ENCODE results near the gene NALCN.

The NALCN gene

DNA sequence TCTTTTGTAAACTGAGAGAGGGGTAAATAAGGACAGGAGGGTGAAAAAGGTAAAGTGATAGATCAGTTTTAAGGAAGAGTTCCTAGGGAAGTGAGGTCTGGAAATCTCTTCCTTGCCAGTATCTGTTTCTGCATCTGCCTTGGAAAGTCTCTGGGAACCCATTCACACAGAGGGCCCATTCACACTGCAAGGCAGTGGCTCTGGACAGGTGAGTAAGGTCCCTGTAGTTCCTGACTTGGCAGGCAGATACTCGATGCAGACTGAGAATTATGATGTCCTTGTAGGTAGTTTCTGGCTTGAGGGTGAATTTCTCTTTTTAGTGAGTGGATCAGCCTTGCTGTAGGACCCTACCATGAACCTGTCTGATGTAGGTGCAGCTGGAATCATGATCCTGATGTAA is 293.3 kb downstream of the NALCN start:
- no peak for DNase-seq (ENCODE audit: low read depth)

DNA sequence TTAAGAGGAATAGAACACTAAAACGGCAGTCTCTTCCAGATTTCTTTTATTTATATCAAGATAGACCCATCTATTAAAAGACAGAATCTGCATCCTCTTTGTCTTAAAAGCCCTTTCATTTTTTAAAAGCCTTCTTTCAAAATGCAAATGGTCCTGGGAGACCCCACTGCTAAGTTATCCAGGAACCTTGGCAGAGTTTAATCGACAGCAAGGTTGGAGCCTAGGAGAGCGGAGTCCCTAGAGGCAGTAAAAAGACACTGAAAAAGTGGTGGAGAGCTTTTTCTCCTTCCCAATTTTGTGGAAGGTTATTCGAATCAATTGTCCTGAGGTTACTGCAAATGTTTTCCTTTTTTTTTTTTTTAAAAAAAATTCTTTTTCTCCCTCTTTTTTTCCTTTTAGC is 294.7 kb downstream of the NALCN start:
- no peak for DNase-seq (ENCODE audit: low read depth)

GRCh38 chr13:101120007-101120406 is 296.3 kb downstream of the NALCN start:
- no peak for DNase-seq (ENCODE audit: low read depth)

DNA sequence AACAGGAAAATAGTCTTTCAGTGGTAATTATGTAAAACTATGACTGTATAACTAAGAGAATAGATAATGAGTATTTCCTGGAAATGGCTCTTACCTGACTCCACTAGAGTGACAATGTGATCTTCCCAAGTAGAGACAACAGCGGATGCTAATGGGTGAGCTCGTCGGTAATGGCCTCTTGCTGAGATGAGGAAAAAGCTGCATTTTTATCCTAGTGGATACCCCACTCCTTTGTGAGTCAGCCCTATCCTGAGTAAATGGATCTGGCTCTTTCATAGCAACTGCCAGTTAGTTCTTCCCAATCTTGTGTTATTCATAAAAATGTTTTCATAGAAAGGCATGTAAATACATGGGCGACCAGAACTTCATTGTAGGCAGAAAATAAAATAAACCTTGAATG is 299.5 kb downstream of the NALCN start:
- DNase-seq (ENCODE audit: low read depth) = no peak

DNA sequence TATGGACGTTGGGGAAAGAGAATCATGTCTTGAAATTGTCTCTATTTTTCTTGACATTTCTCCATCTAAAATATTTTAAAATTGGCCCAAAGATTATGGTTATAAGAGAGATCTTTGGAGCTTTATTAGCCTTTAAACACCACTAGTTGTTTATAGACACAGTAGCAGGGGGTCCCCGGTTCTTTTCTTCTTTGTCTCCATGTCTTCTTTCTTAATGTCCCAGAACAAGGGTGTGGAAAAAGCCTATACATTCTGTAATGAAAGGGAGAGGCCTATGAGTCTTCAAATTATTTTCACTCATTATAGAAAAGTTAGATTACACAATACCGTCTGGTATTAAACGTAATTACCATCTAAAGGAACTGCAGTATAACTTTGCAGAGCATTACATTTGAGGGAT is 300.0 kb downstream of the NALCN start:
- DNase-seq (ENCODE audit: low read depth) = no peak

- DNase-seq (ENCODE audit: low read depth) = no peak
These were observed 300.5 kb downstream of the NALCN start for GRCh38 chr13:101115762-101116171.

- DNase-seq (ENCODE audit: low read depth) = no peak
These were observed 304.4 kb downstream of the NALCN start for GRCh38 chr13:101111894-101112293.

- no peak for DNase-seq (ENCODE audit: low read depth)
These were observed 307.3 kb downstream of the NALCN start for GRCh38 chr13:101109005-101109404.

GRCh38 chr13:101098873-101099272 is 317.4 kb downstream of the NALCN start:
- no peak for DNase-seq (ENCODE audit: low read depth)

DNA sequence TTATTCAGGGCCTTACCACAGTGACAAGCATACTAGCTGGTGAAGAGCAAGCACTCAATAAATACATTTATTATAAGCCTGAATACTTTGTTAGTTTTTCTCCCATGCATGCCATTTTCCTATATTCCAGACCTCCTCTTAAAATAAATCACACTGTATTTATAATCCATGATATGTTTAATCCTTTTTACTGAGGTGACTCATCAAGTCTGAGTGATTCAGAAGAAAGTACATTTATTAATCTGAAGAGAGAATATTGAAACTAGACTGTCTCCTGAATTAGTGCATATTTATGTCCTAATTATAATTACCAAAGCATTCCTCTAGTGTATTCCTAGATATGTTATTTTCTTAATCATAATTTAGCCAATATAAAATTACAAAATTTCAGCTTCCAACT is 323.3 kb downstream of the NALCN start:
- no peak for DNase-seq (ENCODE audit: low read depth)

- no peak for DNase-seq (ENCODE audit: low read depth)
These were observed 326.0 kb downstream of the NALCN start for GRCh38 chr13:101090287-101090686.

DNA sequence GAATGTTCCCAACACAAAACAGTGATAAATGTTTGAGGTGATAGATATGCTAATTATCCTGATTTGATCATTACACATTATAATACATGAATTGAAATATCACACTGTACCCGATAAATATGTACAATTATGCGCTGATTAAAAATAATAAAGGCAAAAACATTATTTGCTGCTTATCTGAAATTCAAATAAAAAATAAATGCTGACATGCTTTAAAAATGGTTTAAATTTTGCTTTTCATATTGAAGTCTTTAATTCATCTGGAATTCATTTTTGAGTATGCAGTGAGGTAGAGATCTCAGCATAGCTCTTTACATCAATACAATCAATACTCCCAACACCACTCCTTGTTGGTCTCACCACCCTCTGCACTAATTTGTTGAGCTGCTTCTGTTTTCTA is 330.8 kb downstream of the NALCN start:
- DNase-seq (ENCODE audit: low read depth) = no peak

DNA sequence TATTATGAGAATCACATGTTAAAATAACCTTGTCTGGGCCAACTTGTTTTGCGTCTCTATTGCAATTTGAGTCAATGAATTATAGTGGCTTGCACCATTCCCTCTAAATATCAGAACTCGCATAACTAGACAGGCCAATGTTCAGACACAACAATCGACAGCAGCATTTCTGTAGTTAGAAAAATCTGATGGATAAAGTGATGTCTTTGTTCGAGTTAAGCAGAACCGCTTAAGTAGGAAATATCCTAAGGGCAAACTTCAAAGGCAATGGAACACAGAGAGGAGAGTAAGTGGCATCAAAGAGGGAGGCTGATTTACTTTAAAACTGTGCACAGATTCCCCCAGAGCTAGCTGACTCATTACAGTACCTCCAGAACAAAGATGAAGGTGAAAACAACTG is 333.9 kb downstream of the NALCN start:
- no peak for DNase-seq (ENCODE audit: low read depth)

GRCh38 chr13:101080616-101081015 is 335.7 kb downstream of the NALCN start:
- no peak for DNase-seq (ENCODE audit: low read depth)

DNA sequence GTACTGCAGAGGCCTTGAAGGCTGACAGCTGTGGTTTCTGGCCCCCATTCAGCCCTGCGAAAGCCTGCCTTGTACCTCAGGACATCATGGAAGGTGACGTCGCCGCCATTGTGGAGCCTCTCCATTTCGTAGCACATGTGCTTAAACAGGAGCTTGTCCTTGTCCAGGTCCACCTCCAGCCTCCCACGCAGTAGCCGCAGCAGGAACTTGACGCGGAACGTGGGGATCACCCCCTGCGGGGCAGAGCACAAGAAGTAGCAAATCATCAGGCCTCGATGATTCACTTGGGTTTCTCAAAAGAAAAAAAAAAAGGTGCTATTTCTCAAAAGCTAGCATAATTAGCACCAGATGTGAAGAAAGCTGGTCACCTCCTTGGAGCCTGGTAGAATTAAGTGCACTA is 351.0 kb downstream of the NALCN start:
- no peak for DNase-seq (ENCODE audit: low read depth)

GRCh38 chr13:101059793-101060192 is 356.5 kb downstream of the NALCN start:
- DNase-seq (ENCODE audit: low read depth) = no peak

- DNase-seq (ENCODE audit: low read depth) = no peak
These were observed 357.5 kb downstream of the NALCN start for GRCh38 chr13:101058841-101059240.

- no peak for DNase-seq (ENCODE audit: low read depth)
These were observed 362.8 kb downstream of the NALCN start for GRCh38 chr13:101053301-101054093.

DNA sequence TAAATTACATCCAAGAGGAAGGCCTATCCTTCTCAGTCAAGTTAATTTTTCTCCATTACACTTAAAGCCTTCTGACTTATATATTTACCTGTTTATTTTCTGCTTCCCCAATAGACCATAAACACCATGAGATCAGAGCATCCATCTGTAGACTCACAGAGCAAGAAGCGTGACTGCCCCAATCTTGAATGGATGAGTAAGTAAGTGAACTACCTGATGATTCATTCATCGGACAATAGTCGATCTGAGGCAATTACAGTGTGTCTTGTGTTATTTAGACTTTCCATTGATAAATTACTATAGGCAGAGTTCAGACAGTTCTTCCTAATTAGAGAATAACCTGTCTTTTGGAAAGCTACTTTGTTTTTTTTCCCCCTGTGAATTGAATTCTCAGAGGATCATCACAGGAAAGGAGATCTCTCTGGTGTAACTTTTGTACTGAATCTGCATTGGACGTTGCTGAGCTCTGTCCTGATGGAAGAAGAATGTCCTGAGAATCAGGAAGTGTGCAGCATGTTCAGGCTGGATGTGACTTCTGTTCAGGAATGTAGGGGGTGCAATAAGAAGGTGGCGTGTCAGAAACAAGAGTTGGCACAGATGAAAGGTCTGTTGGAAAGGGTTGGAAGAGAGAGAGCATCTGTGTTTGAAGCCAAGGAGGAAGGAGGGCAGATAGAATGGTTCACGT is 367.0 kb downstream of the NALCN start:
- DNase-seq (ENCODE audit: low read depth) = no peak

DNA sequence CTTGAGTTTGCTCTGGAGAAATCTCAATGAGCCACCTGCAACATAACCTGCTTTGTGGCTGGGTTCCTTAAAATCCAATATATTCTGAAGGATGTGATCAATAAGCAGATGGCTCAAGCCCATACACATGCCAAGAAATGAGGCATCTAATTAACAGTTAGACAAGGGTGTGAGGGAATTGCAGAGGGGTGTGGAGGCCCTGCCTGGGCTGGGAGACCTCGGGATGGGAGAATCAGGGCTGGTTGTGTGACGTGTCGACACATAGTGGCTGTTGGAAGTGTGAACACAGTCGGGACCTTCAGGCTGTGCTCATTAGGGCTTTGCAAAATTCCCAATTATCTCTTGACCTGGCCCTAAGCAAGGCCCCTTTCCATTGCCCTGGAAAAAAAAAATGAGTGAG is 379.8 kb downstream of the NALCN start:
- DNase-seq (ENCODE audit: low read depth) = no peak

DNA sequence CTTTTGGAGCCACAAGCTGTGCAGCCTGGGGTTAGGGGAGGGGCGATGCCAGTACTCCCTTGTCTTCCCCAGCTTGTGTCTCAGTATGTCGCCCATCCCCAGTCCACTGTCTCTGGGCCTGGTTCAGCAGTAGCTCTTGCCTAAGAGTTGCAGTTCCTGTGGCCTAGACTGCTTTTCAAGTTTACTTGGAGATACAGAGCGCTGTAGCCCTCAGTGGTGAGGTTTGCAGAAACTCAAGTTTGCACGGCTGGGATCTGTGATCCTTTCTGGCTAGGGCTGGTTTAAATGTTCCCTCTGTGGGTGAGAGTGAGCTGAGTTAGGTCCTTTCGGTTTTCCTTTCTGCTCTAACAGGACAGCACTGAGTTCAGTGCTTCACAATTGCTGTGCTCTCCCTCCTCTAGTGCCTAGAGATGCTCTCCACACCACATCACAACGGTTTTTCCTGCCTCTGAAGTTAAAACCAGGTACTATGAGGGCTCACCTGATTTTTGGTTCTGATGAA is 381.1 kb downstream of the NALCN start:
- no peak for DNase-seq (ENCODE audit: low read depth)

DNA sequence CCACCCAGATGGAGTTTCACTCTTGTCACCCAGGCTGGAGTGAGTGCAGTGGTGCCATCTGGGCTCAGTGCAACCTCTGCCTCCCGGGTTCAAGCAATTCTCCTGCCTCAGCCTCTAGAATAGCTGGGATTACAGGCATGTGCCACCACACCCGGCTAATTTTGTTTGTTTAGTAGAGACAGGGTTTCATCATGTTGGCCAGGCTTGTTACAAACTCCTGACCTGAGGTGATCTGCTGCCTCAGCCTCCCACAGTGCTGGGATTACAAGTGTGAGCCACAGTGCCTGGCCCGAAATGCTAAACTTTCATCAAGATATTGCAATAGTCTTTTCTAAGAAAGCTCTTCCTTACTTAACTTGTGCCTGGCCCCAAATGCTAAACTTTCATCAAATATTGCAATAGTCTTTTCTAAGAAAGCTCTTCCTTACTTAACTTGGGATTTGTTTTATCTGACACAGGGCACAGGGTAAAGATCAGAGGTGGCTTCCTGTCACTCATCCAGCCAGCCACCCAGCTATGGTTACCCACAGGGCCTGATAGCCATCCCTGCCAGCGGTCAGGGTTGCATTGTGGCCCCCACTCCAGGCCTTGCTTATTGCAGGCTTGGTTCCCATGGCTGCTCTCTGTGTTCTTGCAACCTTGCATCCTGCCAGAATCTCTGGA is 389.4 kb downstream of the NALCN start:
- DNase-seq (ENCODE audit: low read depth) = no peak

GRCh38 chr13:101026328-101026727 is 390.0 kb downstream of the NALCN start:
- DNase-seq (ENCODE audit: low read depth) = no peak
